A673 (cell line): ENCODE data around the gene CDKN2B-AS1. TPM values are rescaled to one million over a fixed set of nuclear protein-coding genes. Genes with fewer than 3 reads are reported as not detected.

Experiments
- BruUV-seq: library from RNA; stranded (reverse); fragments of 400-500 nt; replicated peaks from 2 replicates; lab custom pipeline; 2021; lab: Mats Ljungman, UMichigan
- CTCF ChIA-PET: fragments of 300-600 bp; sonication (Branson Sonifier 250); formaldehyde crosslinking; loops from one replicate; lab custom pipeline; 2022; ENCODE audit warnings: antibody characterized with exemption; lab: Charles Lee
- POLR2A ChIA-PET: fragments of 300-600 bp; sonication (Branson Sonifier 250); formaldehyde crosslinking; loops from one replicate; lab custom pipeline; 2022; ENCODE audit warnings: antibody characterized with exemption; ENCODE audit not compliant: low non-redundant PET; lab: Charles Lee
- DNase-seq: peaks from one replicate; pipeline ENCODE4 v3.0.0-alpha.2; 2015; ENCODE audit warnings: low spot score
- H3K27ac ChIP-seq: fragments of 200-600 bp; sonication (generic); 2 replicates; pipeline ENCODE4 v1.5.1; 2016; ENCODE audit warnings: mixed run types, low read depth, mild to moderate bottlenecking, mixed read lengths, antibody characterized with exemption, low read length; ENCODE audit not compliant: poor library complexity, severe bottlenecking
- H3K27me3 ChIP-seq: fragments of 200-600 bp; sonication (generic); replicated peaks from 2 replicates; pipeline ENCODE4 v1.6.1; 2017; ENCODE audit warnings: mixed run types, low read depth, mild to moderate bottlenecking, mixed read lengths, antibody characterized with exemption, low read length; ENCODE audit not compliant: insufficient read depth, poor library complexity
- H3K36me3 ChIP-seq: fragments of 200-600 bp; sonication (generic); 2 replicates; pipeline ENCODE4 v1.6.1; 2016; ENCODE audit warnings: mixed run types, mild to moderate bottlenecking, mixed read lengths, antibody characterized with exemption, low read length; ENCODE audit not compliant: insufficient read depth, poor library complexity, severe bottlenecking
- H3K4me1 ChIP-seq: fragments of 200-600 bp; sonication (generic); 2 replicates; pipeline ENCODE4 v1.6.1; 2017; ENCODE audit warnings: mixed run types, mild to moderate bottlenecking, mixed read lengths, antibody characterized with exemption, low read length; ENCODE audit not compliant: insufficient read depth, poor library complexity, severe bottlenecking
- H3K4me3 ChIP-seq: fragments of 200-600 bp; sonication (generic); 2 replicates; pipeline ENCODE4 v1.5.1; 2016; ENCODE audit warnings: low read depth, mixed run types, mild to moderate bottlenecking, mixed read lengths, low read length; ENCODE audit not compliant: poor library complexity, severe bottlenecking
- H3K9me3 ChIP-seq: fragments of 200-600 bp; sonication (generic); 2 replicates; pipeline ENCODE4 v1.6.1; 2016; ENCODE audit warnings: mixed run types, low read depth, mild to moderate bottlenecking, mixed read lengths, antibody characterized with exemption, low read length; ENCODE audit not compliant: poor library complexity, severe bottlenecking
- EZH2 ChIP-seq: fragments of 200-600 bp; sonication (generic); IDR thresholded peaks from 2 replicates; pipeline ENCODE4 v1.6.1; 2017; ENCODE audit warnings: borderline replicate concordance, low read depth, mild to moderate bottlenecking, mixed read lengths, antibody characterized with exemption, low read length; ENCODE audit not compliant: poor library complexity, severe bottlenecking
- intact Hi-C: fragments of 100-400 bp; cut with micrococcal nuclease; formaldehyde crosslinking; loops from one replicate; pipeline ENCODE4 v1.10.0; 2022; ENCODE audit not compliant: unreplicated experiment
- total RNA-seq: library from RNA; stranded (reverse); gene quantifications from 2 replicates; pipeline ENCODE4 v1.2.3, GENCODE V29; 2021
- TF ChIP-seq, protein P1 (sequence below): fragments of 300-800, 200-600 bp; sonication (generic); conservative IDR thresholded peaks from 2 replicates; pipeline ENCODE4 v1.5.1; 2017; ENCODE audit warnings: low read depth, mild to moderate bottlenecking, antibody characterized with exemption, low read length, moderate library complexity, mixed read lengths

The CDKN2B-AS1 gene
- total RNA-seq, 1 experiment from 2014 or later = not detected

GRCh38 chr9:22131817-22132216, 137.2 kb downstream of the CDKN2B-AS1 start:
- intact Hi-C loops = no loop called here
- BruUV-seq = no TSS peak
- Histone ChIP-seq H3K36me3 (no peaks in the 10 kb centered on the region), H3K9me3 (no peaks in the 10 kb centered on the region), H3K27me3 (no peaks in the 10 kb centered on the region), H3K4me1 (no peaks in the 10 kb centered on the region), H3K27ac (no peak overlapping the region), H3K4me3 (no peak overlapping the region)
- ChIA-PET POLR2A (no interaction called here), CTCF (no interaction called here)
- TF ChIP-seq, protein P1, sequence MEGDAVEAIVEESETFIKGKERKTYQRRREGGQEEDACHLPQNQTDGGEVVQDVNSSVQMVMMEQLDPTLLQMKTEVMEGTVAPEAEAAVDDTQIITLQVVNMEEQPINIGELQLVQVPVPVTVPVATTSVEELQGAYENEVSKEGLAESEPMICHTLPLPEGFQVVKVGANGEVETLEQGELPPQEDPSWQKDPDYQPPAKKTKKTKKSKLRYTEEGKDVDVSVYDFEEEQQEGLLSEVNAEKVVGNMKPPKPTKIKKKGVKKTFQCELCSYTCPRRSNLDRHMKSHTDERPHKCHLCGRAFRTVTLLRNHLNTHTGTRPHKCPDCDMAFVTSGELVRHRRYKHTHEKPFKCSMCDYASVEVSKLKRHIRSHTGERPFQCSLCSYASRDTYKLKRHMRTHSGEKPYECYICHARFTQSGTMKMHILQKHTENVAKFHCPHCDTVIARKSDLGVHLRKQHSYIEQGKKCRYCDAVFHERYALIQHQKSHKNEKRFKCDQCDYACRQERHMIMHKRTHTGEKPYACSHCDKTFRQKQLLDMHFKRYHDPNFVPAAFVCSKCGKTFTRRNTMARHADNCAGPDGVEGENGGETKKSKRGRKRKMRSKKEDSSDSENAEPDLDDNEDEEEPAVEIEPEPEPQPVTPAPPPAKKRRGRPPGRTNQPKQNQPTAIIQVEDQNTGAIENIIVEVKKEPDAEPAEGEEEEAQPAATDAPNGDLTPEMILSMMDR = no peak
- TF ChIP-seq EZH2 = no peak
- DNase-seq = no peak

DNA sequence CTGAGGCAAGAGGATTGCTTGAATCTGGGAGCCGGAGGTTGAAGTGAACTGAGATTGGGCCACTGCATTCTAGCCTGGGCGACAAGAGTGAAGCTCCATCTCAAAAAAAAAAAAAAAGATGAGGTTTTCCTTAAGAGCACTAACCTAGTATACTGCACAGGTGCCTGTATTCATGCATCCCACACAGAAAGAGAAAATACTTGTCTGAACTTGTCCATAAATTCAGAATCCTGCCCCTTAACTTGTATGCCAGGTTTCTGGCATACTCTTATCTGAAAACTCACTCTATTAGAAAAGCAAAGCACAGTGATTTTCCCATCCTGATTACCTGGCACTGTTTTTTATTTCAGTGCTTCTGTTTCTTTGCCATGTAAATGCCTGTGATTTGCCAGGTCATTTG, 139.8 kb downstream of the CDKN2B-AS1 start:
- BruUV-seq = no TSS peak
- no peak for DNase-seq
- H3K36me3 ChIP-seq = no peaks in the 10 kb centered on the region
- no peak overlapping the region for H3K27ac ChIP-seq
- TF ChIP-seq EZH2 = no peak
- TF ChIP-seq, protein P1 = no peak
- no peaks in the 10 kb centered on the region for H3K9me3 ChIP-seq
- ChIA-PET CTCF (no interaction called here), POLR2A (no interaction called here)
- no peak overlapping the region for H3K4me3 ChIP-seq
- intact Hi-C loops = no loop called here
- H3K4me1 ChIP-seq = no peaks in the 10 kb centered on the region
- H3K27me3 ChIP-seq = no peaks in the 10 kb centered on the region

DNA sequence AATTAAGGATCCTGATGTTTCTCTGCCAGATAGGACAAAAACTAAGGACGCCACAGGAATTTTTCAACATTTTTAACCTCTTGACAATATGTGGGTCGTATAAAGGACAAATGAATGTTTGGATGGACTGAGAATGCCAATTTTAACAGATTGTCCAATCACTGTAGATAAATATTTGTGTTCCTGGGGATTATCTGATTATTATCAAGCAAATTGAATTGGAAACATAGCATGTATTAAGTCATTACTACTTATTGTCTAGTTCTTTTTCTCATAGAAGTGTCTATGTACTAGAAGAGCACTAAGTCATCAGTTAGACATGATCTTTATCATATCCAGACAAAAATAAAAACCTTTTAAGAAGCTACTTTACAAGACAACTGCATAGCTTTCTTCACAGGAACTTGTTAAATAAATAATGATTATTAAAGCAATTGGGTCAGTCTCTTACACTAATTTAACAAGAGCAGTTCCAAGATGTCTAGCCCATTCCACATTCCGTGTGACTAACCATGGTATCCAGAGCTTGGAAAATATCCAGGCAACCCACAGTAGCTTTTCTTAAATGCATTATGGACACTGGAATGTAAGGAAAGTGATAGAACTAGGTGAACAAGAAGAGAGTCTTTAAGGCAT, 142.0 kb downstream of the CDKN2B-AS1 start:
- Histone ChIP-seq H3K27me3 (no peaks in the 10 kb centered on the region), H3K27ac (no peak overlapping the region), H3K9me3 (no peaks in the 10 kb centered on the region), H3K4me3 (no peak overlapping the region), H3K4me1 (no peaks in the 10 kb centered on the region), H3K36me3 (no peaks in the 10 kb centered on the region)
- intact Hi-C loops = no loop called here
- ChIA-PET CTCF (no interaction called here), POLR2A (no interaction called here)
- TF ChIP-seq, protein P1 = no peak
- no peak for TF ChIP-seq EZH2
- no peak for DNase-seq
- no TSS peak for BruUV-seq
